Neural progenitor cell (in vitro differentiated cells): Measurements from ENCODE around the gene RNF169. TPM values are rescaled to one million over a fixed set of nuclear protein-coding genes. Genes with fewer than 3 reads are reported as not detected.

Experiments
- DNase-seq: peaks from one replicate; pipeline ENCODE4 v3.0.0-alpha.2; 2016; ENCODE audit warnings: low spot score
- H2AFZ ChIP-seq: fragments of 200-600 bp; sonication (generic); replicated peaks from 2 replicates; pipeline ENCODE4 v1.6.1; 2016; ENCODE audit warnings: antibody characterized with exemption
- H3F3A ChIP-seq: fragments of 200-600 bp; sonication (generic); 2 replicates; pipeline ENCODE4 v1.6.1; 2016; ENCODE audit warnings: antibody characterized with exemption, low read depth
- H3K27ac ChIP-seq: fragments of 200-600 bp; sonication (generic); 2 replicates; pipeline ENCODE4 v1.5.1; 2016; ENCODE audit warnings: mild to moderate bottlenecking
- H3K27me3 ChIP-seq: fragments of 200-600 bp; sonication (generic); 2 replicates; pipeline ENCODE4 v1.6.1; 2016; ENCODE audit warnings: mild to moderate bottlenecking, moderate library complexity
- H3K36me3 ChIP-seq: fragments of 200-600 bp; sonication (generic); 2 replicates; pipeline ENCODE4 v1.5.1; 2016
- H3K4me1 ChIP-seq: fragments of 200-600 bp; sonication (generic); 2 replicates; pipeline ENCODE4 v1.6.1; 2016; ENCODE audit warnings: mixed run types
- H3K4me2 ChIP-seq: fragments of 200-600 bp; sonication (generic); 2 replicates; pipeline ENCODE4 v1.6.1; 2016
- H3K4me3 ChIP-seq: fragments of 200-600 bp; sonication (generic); 2 replicates; pipeline ENCODE4 v1.5.1; 2016
- H3K79me2 ChIP-seq: fragments of 200-600 bp; sonication (generic); 2 replicates; pipeline ENCODE4 v1.6.1; 2016; ENCODE audit warnings: low read depth
- H3K9ac ChIP-seq: fragments of 200-600 bp; sonication (generic); 2 replicates; pipeline ENCODE4 v1.6.1; 2016
- H3K9me3 ChIP-seq: fragments of 200-600 bp; sonication (generic); 2 replicates; pipeline ENCODE4 v1.5.1; 2016; ENCODE audit warnings: low read depth
- H4K20me1 ChIP-seq: fragments of 200-600 bp; sonication (generic); 2 replicates; pipeline ENCODE4 v1.6.1; 2016; ENCODE audit warnings: low read depth
- H3K27ac Mint-ChIP-seq: 3 replicates; pipeline ENCODE4 v1.8.0; 2021; ENCODE audit warnings: mixed read lengths
- H3K27me3 Mint-ChIP-seq: 2 replicates; pipeline ENCODE4 v1.8.0; 2022; ENCODE audit warnings: low read depth, mild to moderate bottlenecking, inconsistent platforms, moderate library complexity, mixed read lengths; ENCODE audit not compliant: insufficient read depth
- H3K36me3 Mint-ChIP-seq: 3 replicates; pipeline ENCODE4 v1.8.0; 2021; ENCODE audit warnings: mixed read lengths
- H3K4me1 Mint-ChIP-seq: 3 replicates; pipeline ENCODE4 v1.8.0; 2021; ENCODE audit warnings: mixed read lengths
- H3K4me3 Mint-ChIP-seq: 3 replicates; pipeline ENCODE4 v1.8.0; 2021; ENCODE audit warnings: mild to moderate bottlenecking, moderate library complexity, mixed read lengths
- H3K9me3 Mint-ChIP-seq: 3 replicates; pipeline ENCODE4 v1.8.0; 2020; ENCODE audit warnings: mixed read lengths
- CTCF ChIP-seq: fragments of 200-600 bp; sonication (generic); IDR thresholded peaks from 2 replicates; pipeline ENCODE4 v1.5.1; 2017; ENCODE audit warnings: antibody characterized with exemption, mild to moderate bottlenecking
- EZH2 ChIP-seq: fragments of 200-600 bp; sonication (generic); IDR thresholded peaks from 2 replicates; pipeline ENCODE4 v1.6.1; 2017; ENCODE audit warnings: antibody characterized with exemption, mild to moderate bottlenecking, moderate library complexity
- EZH2phosphoT487 ChIP-seq: fragments of 200-600 bp; sonication (generic); IDR thresholded peaks from 2 replicates; pipeline ENCODE4 v1.6.1; 2017; ENCODE audit warnings: antibody characterized with exemption
- total RNA-seq: library from RNA; depleted of rRNA; stranded (reverse); fragments of >200 nt; gene quantifications from 2 replicates; pipeline ENCODE4 v1.2.3, GENCODE V29; 2015; ENCODE audit warnings: low replicate concordance

RNF169 gene
- total RNA-seq, 1 donor from 2014 or later = 30.2 TPM

GRCh38 chr11:74860743-74861142 lies 112.1 kb downstream of the RNF169 start:
- Mint-ChIP-seq H3K27me3 (peaks cover 9% of the 10 kb centered on the region), H3K4me3 (no peak overlapping the region), H3K27ac (no peak overlapping the region), H3K36me3 (peaks cover 44% of the 10 kb centered on the region), H3K9me3 (peaks cover 30% of the 10 kb centered on the region), H3K4me1 (no peaks in the 10 kb centered on the region)
- Histone ChIP-seq H3K9me3 (no peaks in the 10 kb centered on the region), H3K4me1 (no peaks in the 10 kb centered on the region), H3F3A (no peaks in the 10 kb centered on the region), H3K9ac (no peak overlapping the region), H3K27me3 (no peaks in the 10 kb centered on the region), H3K36me3 (no peaks in the 10 kb centered on the region), H4K20me1 (no peaks in the 10 kb centered on the region), H3K79me2 (no peaks in the 10 kb centered on the region), H3K4me2 (no peak overlapping the region), H3K4me3 (no peak overlapping the region), H3K27ac (no peak overlapping the region), H2AFZ (no peak overlapping the region)
- DNase-seq = no peak
- no peak for TF ChIP-seq EZH2
- no peak for TF ChIP-seq CTCF
- no peak for TF ChIP-seq EZH2phosphoT487

- H3K36me3 Mint-ChIP-seq = peaks cover 63% of the 10 kb centered on the region
- peaks cover 54% of the 10 kb centered on the region for H3K9me3 Mint-ChIP-seq
- no peak overlapping the region for H3K4me3 ChIP-seq
These were observed 114.8 kb downstream of the RNF169 start for GRCh38 chr11:74863410-74863809.

GRCh38 chr11:74866557-74866956 lies 117.9 kb downstream of the RNF169 start:
- DNase-seq = no peak
- no peak overlapping the region for H2AFZ ChIP-seq
- no peaks in the 10 kb centered on the region for H3F3A ChIP-seq
- no peaks in the 10 kb centered on the region for H4K20me1 ChIP-seq
- Mint-ChIP-seq H3K4me3 (no peak overlapping the region), H3K36me3 (peaks cover 67% of the 10 kb centered on the region), H3K27ac (no peak overlapping the region), H3K27me3 (peaks cover 7% of the 10 kb centered on the region), H3K4me1 (no peaks in the 10 kb centered on the region), H3K9me3 (peaks cover 73% of the 10 kb centered on the region)
- H3K9ac ChIP-seq = no peak overlapping the region
- H3K4me1 ChIP-seq = no peaks in the 10 kb centered on the region
- no peak overlapping the region for H3K4me3 ChIP-seq
- TF ChIP-seq EZH2phosphoT487 (no peak), EZH2 (no peak), CTCF (no peak)
- no peak overlapping the region for H3K27ac ChIP-seq
- no peaks in the 10 kb centered on the region for H3K36me3 ChIP-seq
- H3K9me3 ChIP-seq = peaks cover 33% of the 10 kb centered on the region
- H3K79me2 ChIP-seq = no peaks in the 10 kb centered on the region
- no peak overlapping the region for H3K4me2 ChIP-seq
- no peaks in the 10 kb centered on the region for H3K27me3 ChIP-seq

More at GRCh38 chr11:74863410-74863809, 114.8 kb downstream of the RNF169 start:
- no peak overlapping the region for H3K4me3 Mint-ChIP-seq
- Histone ChIP-seq H3K4me1 (no peaks in the 10 kb centered on the region), H3K9me3 (peaks cover 17% of the 10 kb centered on the region), H3F3A (no peaks in the 10 kb centered on the region), H4K20me1 (no peaks in the 10 kb centered on the region), H3K36me3 (no peaks in the 10 kb centered on the region), H3K27ac (no peak overlapping the region), H3K9ac (no peak overlapping the region), H3K4me2 (no peak overlapping the region), H3K27me3 (no peaks in the 10 kb centered on the region), H2AFZ (no peak overlapping the region), H3K79me2 (no peaks in the 10 kb centered on the region)
- TF ChIP-seq CTCF = no peak
- TF ChIP-seq EZH2 = no peak
- TF ChIP-seq EZH2phosphoT487 = no peak
- H3K27me3 Mint-ChIP-seq = peaks cover 11% of the 10 kb centered on the region
- no peaks in the 10 kb centered on the region for H3K4me1 Mint-ChIP-seq
- H3K27ac Mint-ChIP-seq = no peak overlapping the region
- DNase-seq = no peak

- peaks cover 37% of the 10 kb centered on the region for H3K9me3 ChIP-seq
- peaks cover 73% of the 10 kb centered on the region for H3K9me3 Mint-ChIP-seq
These were observed 121.8 kb downstream of the RNF169 start for GRCh38 chr11:74870485-74870884.

More at GRCh38 chr11:74870485-74870884, 121.8 kb downstream of the RNF169 start:
- TF ChIP-seq EZH2phosphoT487 (no peak), EZH2 (no peak), CTCF (peak; percentile 46)
- Mint-ChIP-seq H3K4me3 (no peak overlapping the region), H3K27me3 (peaks cover 7% of the 10 kb centered on the region), H3K36me3 (peaks cover 69% of the 10 kb centered on the region), H3K4me1 (no peaks in the 10 kb centered on the region), H3K27ac (no peak overlapping the region)
- H3K27ac ChIP-seq = no peak overlapping the region
- no peaks in the 10 kb centered on the region for H3K27me3 ChIP-seq
- H3F3A ChIP-seq = no peaks in the 10 kb centered on the region
- no peaks in the 10 kb centered on the region for H3K36me3 ChIP-seq
- H3K79me2 ChIP-seq = no peaks in the 10 kb centered on the region
- no peaks in the 10 kb centered on the region for H4K20me1 ChIP-seq
- no peak overlapping the region for H2AFZ ChIP-seq
- peak; percentile 56 for DNase-seq
- H3K4me2 ChIP-seq = no peak overlapping the region
- no peak overlapping the region for H3K4me3 ChIP-seq
- H3K9ac ChIP-seq = no peak overlapping the region
- no peaks in the 10 kb centered on the region for H3K4me1 ChIP-seq
